Testis (tissue), 3 donors: ENCODE results near the gene PCDHA6. TPM values are rescaled to one million over a fixed set of nuclear protein-coding genes. Genes with fewer than 3 reads are reported as not detected.
"Not testable (repeated sequence)": the region's sequence is repeated elsewhere in the genome, so short reads cannot be mapped to it uniquely, and the experiment has no call there.

Experiments used
- DNase-seq: peaks from one replicate; pipeline ENCODE4 v3.0.0-alpha.2; 2019
- H3K27ac ChIP-seq, 2 donors: fragments of 200-600 bp; sonication (generic); one replicate each; pipeline ENCODE4 v1.5.1; 2019
- H3K27me3 ChIP-seq: fragments of 200-600 bp; sonication (generic); one replicate; pipeline ENCODE4 v1.5.1; 2019
- H3K36me3 ChIP-seq: fragments of 200-600 bp; sonication (generic); one replicate; pipeline ENCODE4 v1.5.1; 2017; ENCODE audit warnings: low read depth; ENCODE audit errors: missing control alignments
- H3K4me1 ChIP-seq: fragments of 200-600 bp; sonication (generic); one replicate; pipeline ENCODE4 v1.5.1; 2019
- H3K4me3 ChIP-seq, 2 donors: fragments of 200-600 bp; sonication (generic); one replicate each; pipeline ENCODE4 v1.5.1; 2017 to 2019
- H3K9me3 ChIP-seq: fragments of 200-600 bp; sonication (generic); one replicate; pipeline ENCODE4 v1.5.1; 2017
- POLR2A ChIP-seq: fragments of 450-650 bp; IDR thresholded peaks from one replicate; pipeline ENCODE4 v1.6.1; 2017; ENCODE audit warnings: antibody characterized with exemption, mild to moderate bottlenecking, moderate library complexity
- WGBS, 2 donors: methylation state at CpG; one replicate each; pipeline ENCODE4 v1.1.5; 2018; 5-methylcytosine and 5-hydroxymethylcytosine counted together
- intact Hi-C: fragments of 100-400 bp; cut with DNase I; formaldehyde crosslinking; loops from one replicate; pipeline ENCODE4 v1.15.1; 2023; ENCODE audit warnings: low total_unique reads
- polyA plus RNA-seq: library from polyadenylated mRNA; stranded (reverse); fragments of 350-450 nt; fragmentation: Illumina TruSeq; extraction: RNeasy Lipid Tissue Mini Kit (QIAGEN cat#74804); gene quantifications from one replicate; pipeline ENCODE4 v1.2.3, GENCODE V29; 2014; ENCODE audit warnings: low read depth, low replicate concordance; ENCODE audit not compliant: insufficient read depth
- total RNA-seq, 2 donors: library from RNA; depleted of rRNA; stranded (reverse); fragments of >200 nt; gene quantifications; one replicate each; pipeline ENCODE4 v1.2.3, GENCODE V29; 2016
- TF ChIP-seq, protein P1 (sequence below), 3 experiments: fragments of 450-650 bp in 2 of 3; fragments of 200-600 bp in 1 of 3; sonication (generic) in 1 of 3; IDR thresholded peaks; one replicate each; pipeline ENCODE4 v1.5.1; 2016 to 2019; ENCODE audit warnings: antibody characterized with exemption in 3 of 3, mild to moderate bottlenecking in 2 of 3, moderate library complexity in 1 of 3

The PCDHA6 gene
- total and polyA plus RNA-seq, 3 donors from 2014 or later: 0.88 to 4.6 (median 2.3) TPM

DNA sequence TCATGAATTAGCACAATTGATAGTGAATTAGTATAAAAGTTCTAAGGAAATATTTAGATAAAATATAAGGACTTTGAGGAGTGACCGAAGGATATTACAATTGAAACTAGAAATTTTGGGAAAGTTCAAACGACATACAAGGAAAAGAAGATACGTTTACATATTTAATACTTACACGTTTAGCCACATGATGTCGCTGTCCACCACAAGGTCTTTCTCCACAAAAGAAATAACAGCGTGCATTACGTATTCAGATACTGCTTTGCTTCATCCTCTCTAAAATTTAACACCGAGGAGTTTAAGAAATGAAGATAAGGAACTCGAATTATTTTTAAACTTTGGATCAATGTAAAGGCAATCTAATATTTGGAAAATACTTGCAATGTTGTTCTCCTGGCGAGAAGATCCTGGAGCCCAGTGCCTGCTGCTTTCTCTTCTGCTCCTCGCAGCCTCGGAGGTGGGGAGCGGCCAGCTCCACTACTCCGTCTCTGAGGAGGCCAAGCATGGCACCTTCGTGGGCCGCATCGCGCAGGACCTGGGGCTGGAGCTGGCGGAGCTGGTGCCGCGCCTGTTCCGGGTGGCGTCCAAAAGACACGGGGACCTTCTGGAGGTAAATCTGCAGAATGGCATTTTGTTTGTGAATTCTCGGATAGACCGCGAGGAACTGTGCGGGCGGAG is 26.8 kb upstream of the PCDHA6 start, which contains the start of gene PCDHA3:
Gene PCDHA3 (plus strand): TSS at position 242 of the 678 bp plus-strand sequence.
- intact Hi-C loops: no loop called here
- Histone ChIP-seq H3K9me3 (no peaks in the 10 kb centered on the region), H3K27ac (no peak within 1 kb of the TSS), H3K36me3 (no peaks in the 10 kb centered on the region), H3K4me1 (no peaks in the 10 kb centered on the region), H3K27me3 (no peaks in the 10 kb centered on the region), H3K4me3 (peak within 1 kb of the TSS; percentile 18 to 47)
- DNase-seq: peak; percentile 48
- TF ChIP-seq, protein P1, sequence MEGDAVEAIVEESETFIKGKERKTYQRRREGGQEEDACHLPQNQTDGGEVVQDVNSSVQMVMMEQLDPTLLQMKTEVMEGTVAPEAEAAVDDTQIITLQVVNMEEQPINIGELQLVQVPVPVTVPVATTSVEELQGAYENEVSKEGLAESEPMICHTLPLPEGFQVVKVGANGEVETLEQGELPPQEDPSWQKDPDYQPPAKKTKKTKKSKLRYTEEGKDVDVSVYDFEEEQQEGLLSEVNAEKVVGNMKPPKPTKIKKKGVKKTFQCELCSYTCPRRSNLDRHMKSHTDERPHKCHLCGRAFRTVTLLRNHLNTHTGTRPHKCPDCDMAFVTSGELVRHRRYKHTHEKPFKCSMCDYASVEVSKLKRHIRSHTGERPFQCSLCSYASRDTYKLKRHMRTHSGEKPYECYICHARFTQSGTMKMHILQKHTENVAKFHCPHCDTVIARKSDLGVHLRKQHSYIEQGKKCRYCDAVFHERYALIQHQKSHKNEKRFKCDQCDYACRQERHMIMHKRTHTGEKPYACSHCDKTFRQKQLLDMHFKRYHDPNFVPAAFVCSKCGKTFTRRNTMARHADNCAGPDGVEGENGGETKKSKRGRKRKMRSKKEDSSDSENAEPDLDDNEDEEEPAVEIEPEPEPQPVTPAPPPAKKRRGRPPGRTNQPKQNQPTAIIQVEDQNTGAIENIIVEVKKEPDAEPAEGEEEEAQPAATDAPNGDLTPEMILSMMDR (IDR thresholded peaks at IDR 0.05): peak in 2 of 3 experiments; percentile 27 to 32
- TF ChIP-seq POLR2A: no peak
- WGBS, 2 donors: 11 to 14% methylated on average over 24 to 29 of the region's 29 CpGs

DNA sequence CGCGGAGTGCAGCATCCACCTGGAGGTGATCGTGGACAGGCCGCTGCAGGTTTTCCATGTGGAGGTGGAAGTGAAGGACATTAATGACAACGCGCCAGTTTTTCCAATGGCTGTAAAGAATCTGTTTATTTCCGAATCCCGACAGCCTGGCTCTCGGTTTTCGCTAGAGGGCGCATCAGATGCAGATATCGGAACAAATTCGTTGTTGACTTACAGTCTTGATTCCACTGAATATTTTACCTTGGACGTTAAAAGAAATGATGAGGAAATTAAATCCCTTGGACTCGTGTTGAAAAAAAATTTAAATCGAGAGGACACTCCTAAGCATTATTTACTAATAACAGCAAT is 26.3 kb upstream of the PCDHA6 start:
- Histone ChIP-seq H3K4me3 (peak overlapping the region; percentile 18 to 47), H3K36me3 (no peaks in the 10 kb centered on the region), H3K27ac (no peak overlapping the region), H3K4me1 (no peaks in the 10 kb centered on the region), H3K9me3 (no peaks in the 10 kb centered on the region), H3K27me3 (no peaks in the 10 kb centered on the region)
- TF ChIP-seq POLR2A: no peak
- TF ChIP-seq, protein P1 (IDR thresholded peaks at IDR 0.05): peak in 2 of 3 experiments; percentile 23 to 28
- peak; percentile 48 for DNase-seq
- WGBS, 2 donors: 8 to 18% methylated on average over 16 of the region's 16 CpGs
- intact Hi-C loops: no loop called here

DNA sequence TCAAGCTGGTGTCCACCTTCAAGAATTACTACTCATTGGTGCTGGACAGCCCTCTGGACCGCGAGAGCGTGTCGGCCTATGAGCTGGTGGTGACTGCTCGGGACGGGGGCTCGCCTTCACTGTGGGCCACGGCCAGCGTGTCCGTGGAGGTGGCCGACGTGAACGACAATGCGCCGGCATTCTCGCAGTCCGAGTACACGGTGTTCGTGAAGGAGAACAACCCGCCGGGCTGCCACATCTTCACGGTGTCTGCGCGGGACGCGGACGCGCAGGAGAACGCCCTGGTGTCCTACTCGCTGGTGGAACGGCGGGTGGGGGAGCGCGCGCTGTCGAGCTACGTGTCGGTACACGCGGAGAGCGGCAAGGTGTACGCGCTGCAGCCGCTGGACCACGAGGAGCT is 25.4 kb upstream of the PCDHA6 start:
- 28 to 36% methylated on average over 25 to 45 of the region's 45 CpGs for WGBS, 2 donors
- H3K27ac ChIP-seq, H3K4me3 ChIP-seq, H3K4me1 ChIP-seq, H3K9me3 ChIP-seq, H3K36me3 ChIP-seq, intact Hi-C loops, DNase-seq, H3K27me3 ChIP-seq: not testable (repeated sequence)

DNA sequence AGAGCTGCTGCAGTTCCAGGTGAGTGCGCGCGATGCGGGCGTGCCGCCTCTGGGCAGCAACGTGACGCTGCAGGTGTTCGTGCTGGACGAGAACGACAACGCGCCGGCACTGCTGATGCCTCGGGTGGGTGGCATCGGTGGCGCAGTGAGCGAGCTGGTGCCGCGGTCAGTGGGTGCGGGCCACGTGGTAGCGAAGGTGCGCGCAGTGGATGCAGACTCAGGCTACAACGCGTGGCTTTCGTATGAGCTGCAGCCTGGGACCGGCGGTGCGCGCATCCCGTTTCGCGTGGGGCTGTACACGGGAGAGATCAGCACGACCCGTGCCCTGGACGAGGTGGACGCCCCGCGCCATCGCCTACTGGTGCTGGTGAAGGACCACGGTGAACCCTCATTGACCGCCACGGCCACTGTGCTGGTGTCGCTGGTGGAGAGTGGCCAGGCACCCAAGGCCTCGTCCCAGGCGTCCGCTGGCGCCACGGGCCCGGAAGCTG is 24.9 kb upstream of the PCDHA6 start:
- H3K27me3 ChIP-seq: no peaks in the 10 kb centered on the region
- no peak overlapping the region for H3K4me3 ChIP-seq
- TF ChIP-seq, protein P1 (IDR thresholded peaks at IDR 0.05): no peak
- TF ChIP-seq POLR2A: no peak
- DNase-seq: no peak
- H3K4me1 ChIP-seq: no peaks in the 10 kb centered on the region
- no peak overlapping the region for H3K27ac ChIP-seq
- H3K9me3 ChIP-seq: no peaks in the 10 kb centered on the region
- no peaks in the 10 kb centered on the region for H3K36me3 ChIP-seq
- WGBS, 2 donors: 26% methylated on average over 52 of the region's 53 CpGs; no CpG with 5 or more reads in 1 of the 2 donors
- intact Hi-C loops: no loop called here

DNA sequence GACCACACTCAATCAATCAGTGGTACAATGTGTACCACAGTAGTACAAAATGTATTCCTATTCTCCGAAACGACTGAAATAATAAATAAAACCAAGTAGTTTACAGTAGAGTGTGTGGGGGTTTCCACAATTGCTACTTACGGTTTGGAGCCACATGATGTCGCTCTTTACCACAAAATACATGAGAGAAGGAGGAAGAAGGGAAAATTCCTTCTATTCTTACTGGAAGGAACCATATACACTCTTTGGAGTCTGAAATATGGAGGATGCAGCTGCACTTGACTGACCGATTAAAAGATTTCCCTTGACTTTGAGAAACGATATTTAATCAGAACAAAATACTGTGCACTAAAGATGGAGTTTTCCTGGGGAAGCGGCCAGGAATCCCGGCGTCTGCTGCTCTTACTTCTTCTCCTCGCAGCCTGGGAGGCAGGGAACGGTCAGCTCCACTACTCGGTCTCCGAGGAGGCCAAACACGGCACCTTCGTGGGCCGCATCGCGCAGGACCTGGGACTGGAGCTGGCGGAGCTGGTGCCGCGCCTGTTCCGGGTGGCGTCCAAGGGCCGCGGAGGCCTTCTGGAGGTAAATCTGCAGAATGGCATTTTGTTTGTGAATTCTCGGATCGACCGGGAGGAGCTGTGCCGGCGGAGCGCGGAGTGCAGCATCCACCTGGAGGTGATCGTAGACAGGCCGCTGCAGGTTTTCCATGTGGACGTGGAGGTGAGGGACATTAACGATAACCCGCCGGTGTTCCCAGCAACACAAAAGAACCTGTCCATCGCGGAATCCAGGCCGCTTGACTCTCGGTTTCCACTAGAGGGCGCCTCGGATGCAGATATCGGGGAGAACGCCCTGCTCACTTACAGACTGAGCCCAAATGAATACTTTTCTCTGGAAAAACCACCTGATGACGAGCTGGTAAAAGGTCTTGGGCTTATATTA is 20.7 kb upstream of the PCDHA6 start, which contains the start of gene PCDHA4:
Gene PCDHA4 (plus strand): TSS at position 235 of the 942 bp plus-strand sequence.
- Histone ChIP-seq H3K4me1 (no peaks in the 10 kb centered on the region), H3K27ac (peak within 1 kb of the TSS in 1 of 2 donors; percentile 59), H3K4me3 (peak within 1 kb of the TSS; percentile 47 to 61), H3K9me3 (no peaks in the 10 kb centered on the region), H3K27me3 (no peaks in the 10 kb centered on the region), H3K36me3 (no peaks in the 10 kb centered on the region)
- intact Hi-C loops: no loop called here
- 13 to 21% methylated on average over 13 to 43 of the region's 47 CpGs for WGBS, 2 donors
- DNase-seq: peak; percentile 87
- TF ChIP-seq, protein P1 (IDR thresholded peaks at IDR 0.05): peak; percentile 26 to 46 (median 30)
- TF ChIP-seq POLR2A: no peak

DNA sequence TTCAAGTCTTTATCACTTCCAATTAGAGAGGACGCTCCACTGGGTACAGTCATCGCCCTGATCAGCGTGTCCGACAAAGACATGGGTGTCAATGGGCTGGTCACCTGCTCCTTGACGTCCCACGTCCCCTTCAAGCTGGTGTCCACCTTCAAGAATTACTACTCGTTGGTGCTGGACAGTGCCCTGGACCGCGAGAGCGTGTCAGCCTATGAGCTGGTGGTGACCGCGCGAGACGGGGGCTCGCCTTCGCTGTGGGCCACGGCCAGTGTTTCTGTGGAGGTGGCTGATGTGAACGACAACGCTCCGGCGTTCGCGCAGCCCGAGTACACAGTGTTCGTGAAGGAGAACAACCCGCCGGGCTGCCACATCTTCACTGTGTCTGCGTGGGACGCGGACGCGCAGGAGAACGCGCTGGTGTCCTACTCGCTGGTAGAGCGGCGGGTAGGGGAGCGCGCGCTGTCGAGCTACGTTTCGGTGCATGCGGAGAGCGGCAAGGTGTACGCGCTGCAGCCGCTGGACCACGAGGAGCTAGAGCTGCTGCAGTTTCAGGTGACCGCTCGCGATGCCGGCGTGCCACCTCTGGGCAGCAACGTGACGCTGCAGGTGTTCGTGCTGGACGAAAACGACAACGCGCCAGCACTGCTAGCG is 19.4 kb upstream of the PCDHA6 start:
- H3K27me3 ChIP-seq, DNase-seq, H3K27ac ChIP-seq, H3K4me1 ChIP-seq, H3K36me3 ChIP-seq, H3K9me3 ChIP-seq, intact Hi-C loops, H3K4me3 ChIP-seq: not testable (repeated sequence)
- WGBS, 2 donors: 44 to 58% methylated on average over 53 to 62 of the region's 62 CpGs
